HG02970 (cell line): ENCODE data around the gene KIAA1614.

Experiments used
- ATAC-seq: cut with Tn5 transposase; IDR thresholded peaks from one replicate; pipeline ENCODE4 v1.9.1; 2021; ENCODE audit warnings: mild to moderate bottlenecking, moderate library complexity, moderate number of reproducible peaks; ENCODE audit not compliant: unreplicated experiment, low FRiP score

The KIAA1614 gene, protein sequence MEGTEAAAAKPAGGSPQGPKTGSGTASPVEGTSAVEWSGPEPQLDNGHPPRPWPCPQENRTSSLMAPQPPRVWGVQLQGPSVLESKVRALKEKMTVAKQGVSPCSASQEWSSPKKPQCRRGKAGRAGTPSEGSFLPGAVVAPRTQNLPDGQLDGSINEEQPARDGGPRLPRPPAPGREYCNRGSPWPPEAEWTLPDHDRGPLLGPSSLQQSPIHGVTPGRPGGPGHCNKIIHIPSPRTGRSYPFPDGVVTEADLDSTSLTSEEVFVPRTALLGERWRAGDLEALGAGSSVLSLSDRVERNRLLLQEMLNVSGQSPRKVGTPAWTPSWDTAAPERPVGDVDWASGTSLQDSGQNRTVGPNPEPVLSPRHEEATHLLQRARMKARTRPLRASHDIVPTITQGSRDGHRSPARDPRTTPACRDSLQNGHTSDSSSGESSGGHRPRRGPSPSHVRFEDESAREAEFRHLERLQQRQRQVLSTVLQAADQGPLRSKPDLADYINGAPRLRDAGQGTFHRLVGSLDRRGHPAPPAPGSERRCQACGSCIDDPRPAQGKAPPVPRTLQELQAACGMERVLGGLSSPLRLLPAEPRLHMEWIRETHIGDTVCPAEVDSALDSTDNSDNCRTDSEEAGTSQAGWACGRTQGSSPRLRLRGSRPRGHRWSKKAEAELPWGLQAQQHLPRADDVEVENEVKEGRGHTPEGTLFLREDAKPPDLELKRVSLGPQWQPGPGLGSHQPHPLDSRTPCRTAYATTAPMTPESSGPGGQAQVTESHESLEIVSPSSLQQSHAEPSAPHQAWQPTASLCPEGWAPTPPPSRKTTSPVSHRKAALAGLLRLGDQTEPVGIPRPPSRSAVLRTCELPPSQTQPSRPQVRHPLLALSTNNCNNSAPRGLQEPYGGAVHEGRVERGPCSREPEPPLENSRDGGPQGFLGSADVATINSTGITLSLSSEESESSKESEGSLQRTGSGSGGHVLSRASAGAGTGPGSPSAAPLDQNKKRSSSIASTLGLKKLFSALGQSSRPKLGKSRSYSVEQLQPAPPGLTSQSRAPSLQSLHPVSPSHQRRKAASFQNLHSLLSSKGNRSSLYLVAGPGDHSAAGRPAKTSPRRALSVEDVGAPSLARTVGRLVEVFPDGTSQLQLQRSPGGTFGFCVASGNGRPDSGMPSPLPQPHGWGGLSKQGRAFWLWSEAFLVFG

DNA sequence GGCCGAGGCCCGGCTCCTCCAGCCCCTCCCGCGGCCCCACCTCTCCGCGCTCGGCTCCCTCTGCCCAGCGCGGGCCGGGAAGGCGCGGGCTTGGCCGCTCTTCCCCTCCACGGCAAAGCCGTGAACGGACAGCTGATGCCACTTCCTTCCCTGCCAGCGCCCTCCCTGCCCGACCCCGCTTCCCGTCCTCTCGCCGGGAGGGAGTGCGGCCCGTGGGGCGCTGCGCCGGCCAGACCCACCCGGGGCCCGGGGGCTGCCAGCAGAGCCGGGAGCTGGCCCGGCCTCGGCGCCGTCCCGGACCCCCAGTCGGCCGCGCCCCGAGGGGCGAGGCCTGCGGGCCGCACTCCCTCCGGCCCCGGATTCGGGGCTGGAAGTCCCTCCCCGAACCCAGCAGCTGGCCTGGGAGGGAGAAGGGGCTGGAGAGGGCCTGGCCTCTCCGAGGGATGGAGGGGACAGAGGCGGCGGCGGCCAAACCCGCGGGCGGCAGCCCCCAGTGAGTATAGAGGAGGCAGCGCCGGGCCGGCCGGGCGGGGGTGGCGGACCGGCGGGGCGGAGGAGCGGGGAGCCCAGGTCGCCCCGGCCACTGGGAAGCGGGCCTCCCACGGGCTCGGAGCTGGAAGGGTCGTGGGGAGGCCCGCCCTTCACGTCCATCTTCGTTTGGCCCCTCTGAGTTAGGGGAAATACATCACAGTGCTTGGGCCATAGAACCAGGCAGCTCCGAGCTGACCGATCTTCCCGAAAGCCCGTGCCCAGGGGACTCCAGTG lies at the start of gene KIAA1614:
TSS of gene KIAA1614 (plus strand) at position 97 of the 765 bp plus-strand sequence. CDS start at position 444, 347 bp downstream.
- no peak for ATAC-seq

DNA sequence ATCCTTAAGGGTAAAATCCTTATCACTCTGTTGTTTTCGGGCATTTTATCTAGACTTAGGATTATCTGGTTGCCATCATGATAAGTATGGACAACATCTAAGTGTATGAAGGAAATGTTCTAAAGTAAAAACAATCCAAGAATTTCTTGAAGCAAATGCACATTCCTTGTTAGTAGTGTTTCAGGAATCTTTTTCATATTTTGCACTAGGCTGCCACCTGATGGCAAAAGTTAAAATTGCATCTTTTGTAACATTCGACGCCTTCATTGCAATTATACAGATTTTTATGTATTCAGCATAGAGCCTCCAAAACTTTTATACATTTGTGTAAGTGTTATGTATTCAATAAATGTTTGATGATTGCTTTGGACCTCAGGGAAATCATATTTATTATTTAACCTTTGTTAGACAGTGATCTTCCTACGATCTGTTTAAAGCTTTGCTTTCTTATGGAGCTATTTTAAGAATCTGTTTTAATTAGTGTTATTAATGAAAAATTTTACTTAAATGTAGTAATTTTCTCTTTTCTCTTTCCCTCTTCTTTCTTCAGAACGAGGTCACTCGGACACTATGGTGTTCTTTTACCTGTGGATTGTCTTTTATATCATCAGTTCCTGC lies 49.4 kb upstream of the KIAA1614 start:
- no peak for ATAC-seq

GRCh38 chr1:180881806-180882509 lies 30.7 kb upstream of the KIAA1614 start:
- no peak for ATAC-seq

DNA sequence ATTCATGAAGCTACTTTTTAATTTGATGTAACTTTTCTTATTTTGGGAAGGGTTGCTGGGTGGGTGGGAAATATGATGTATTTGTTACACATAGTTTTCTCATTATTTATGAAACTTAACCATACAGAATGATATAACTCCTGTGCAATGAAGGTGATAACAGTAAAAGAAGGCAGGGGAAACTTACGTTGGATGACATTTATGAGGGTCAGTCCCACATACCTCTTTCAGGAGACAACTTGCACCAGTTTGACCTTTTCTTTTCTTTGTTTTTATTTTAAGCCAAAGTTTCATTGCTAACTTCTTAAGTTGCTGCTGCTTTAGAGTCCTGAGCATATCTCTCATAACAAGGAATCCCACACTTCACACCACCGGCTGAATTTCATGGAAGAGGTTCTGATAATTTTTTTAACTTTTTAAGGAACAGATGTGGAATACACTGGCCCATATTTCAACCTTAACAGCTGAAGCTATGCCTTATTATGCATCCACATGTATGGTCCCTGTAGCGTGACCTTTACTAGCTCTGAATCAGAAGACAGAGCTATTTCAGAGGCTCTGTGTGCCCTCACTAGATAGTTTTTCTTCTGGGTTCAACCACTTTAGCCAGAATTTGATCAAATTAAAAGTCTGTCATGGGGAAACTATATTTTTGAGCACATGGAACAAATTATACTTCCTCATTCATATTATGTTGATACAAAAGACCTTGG lies 28.0 kb upstream of the KIAA1614 start:
- no peak for ATAC-seq

DNA sequence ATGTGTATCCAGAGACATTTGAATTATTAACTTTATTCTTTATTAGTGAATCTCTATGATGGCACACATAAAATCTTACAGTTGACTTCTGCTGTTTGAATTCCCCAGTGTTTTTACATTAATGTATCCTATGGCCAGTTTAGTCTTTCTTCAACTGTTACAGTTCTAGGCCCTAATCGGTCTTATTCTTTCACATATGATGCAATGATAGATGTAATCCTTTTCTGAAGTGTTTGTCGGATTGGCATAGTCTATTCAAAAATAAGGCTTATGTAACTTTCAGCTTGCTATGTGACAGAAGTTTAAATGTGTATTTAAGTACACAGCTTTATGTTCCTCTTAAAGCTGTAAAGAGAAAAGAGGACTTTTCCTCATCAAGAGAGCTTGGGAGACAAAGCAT lies 26.4 kb upstream of the KIAA1614 start:
- ATAC-seq = no peak

DNA sequence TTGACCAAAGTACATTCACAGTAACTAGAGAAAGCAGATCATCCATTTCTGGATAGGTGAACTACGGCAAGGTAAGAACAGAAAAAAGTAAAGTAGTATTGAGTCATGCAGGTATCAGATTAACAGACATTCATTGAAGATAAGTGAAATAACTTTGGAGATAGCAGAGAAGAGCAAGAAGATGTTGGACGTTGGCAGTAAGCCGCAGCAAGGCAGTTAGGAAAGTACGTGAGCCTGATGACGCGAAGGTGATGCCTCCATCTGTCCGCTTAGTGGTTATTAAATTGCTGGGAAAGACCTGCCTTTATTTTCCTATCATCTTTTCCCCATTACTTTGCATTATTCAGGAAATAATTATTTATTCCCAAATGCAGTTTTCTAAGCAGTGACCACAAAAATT lies 24.9 kb upstream of the KIAA1614 start:
- no peak for ATAC-seq

DNA sequence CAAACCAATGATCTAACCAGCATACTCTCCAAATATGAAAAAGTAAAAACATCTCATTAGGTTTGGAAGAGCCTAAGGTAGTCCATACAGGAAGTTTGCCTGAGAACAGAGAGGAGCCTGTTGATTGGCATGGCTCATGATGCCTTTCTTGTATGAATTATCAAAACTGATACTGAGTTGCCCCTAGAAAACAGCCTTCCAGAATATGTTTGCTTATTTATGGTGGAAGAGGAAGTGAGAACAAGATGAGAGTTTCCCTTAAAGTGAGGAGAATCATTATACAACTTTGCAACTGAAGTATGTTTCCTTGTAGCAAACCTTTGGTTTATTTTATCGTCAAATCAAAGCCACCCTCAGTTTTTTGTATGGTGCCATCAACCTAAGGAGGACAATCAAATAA lies 23.8 kb upstream of the KIAA1614 start:
- ATAC-seq = no peak

DNA sequence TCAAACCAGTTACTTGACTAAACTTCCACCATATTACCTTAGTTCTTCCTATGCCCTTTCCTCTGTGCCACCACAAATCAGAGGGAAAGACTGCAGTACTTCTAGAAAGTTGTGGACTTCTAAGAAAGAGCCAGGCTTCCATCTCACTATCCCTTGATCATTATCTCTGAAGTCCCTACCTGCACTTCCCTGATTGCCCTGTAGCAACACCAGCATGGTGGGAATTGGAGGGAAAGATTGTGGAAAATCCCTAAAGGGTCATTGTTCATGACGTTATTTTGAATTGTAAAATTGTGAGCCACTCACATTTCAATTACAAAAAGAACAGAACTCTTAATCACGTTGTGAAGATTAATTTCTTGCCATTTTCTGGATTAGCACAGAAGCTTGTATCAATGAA lies 23.4 kb upstream of the KIAA1614 start:
- no peak for ATAC-seq

GRCh38 chr1:180892272-180892671 lies 20.4 kb upstream of the KIAA1614 start:
- ATAC-seq = no peak

DNA sequence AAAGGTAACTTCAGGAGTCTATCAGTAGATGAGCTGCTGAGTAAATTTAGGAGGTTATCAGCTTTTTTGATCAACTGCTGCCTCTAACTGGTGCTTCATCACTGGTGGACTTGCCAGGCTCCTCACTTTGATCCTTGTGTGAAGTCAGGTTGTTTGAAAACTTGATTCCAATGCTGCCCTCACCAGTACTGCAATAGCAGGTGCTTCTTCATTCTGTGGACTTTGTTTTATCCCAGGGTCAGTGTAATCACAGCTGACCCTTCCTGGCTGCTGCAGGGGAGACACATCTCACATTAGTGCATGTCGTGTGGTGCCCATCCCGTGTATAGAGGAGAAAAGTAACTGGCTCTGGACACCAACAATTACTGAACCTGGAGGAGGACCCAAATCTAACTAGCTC lies 20.0 kb upstream of the KIAA1614 start:
- ATAC-seq = no peak

- no peak for ATAC-seq
Measured at GRCh38 chr1:180893614-180894013, 19.1 kb upstream of the KIAA1614 start.

DNA sequence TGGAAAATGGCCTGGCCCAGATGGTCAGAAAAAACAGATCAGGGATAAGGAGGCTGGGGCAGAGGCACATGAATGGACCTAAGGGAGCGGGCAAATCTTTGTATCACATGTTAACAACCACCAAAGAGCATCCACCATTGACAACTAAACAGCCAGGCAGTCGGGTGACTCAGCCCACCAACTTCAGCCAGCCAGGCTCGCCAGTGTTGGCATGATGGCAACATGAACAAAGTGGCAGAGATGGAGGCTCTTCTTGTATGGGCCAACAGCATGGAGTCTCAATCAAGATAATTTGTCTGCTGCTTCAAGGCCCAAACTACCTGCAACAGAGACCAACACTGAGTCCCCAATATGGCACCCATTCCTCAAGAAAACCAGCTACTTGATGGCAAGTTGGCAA lies 16.5 kb upstream of the KIAA1614 start:
- no peak for ATAC-seq

- no peak for ATAC-seq
Measured at GRCh38 chr1:180898441-180899219, 14.1 kb upstream of the KIAA1614 start.

- no peak for ATAC-seq
Measured at GRCh38 chr1:180899262-180899661, 13.4 kb upstream of the KIAA1614 start.

- no peak for ATAC-seq
Measured at GRCh38 chr1:180901076-180901990, 11.4 kb upstream of the KIAA1614 start.

GRCh38 chr1:180902541-180902940 lies 10.2 kb upstream of the KIAA1614 start:
- ATAC-seq = no peak

DNA sequence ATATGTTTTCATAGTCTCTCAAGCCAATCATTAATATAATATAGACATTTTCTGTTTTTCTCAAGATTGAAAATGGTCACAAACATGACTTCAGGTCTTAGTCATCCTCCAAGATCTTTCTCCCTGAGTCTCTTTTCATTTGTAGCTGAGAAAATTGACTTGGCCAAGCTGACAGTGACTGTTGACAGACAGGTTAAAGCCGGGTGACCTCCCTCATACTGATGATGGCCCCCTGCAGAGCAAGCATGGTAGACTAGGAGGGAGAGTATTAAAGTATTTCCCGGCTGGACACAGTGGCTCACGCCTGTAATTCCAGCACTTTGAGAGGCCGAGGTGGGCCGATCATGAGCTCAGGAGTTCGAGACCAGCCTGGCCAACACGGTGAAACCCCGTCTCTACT lies 6.8 kb upstream of the KIAA1614 start:
- ATAC-seq = no peak
